ENCODE results near the gene MYOG.

The MYOG gene

DNA sequence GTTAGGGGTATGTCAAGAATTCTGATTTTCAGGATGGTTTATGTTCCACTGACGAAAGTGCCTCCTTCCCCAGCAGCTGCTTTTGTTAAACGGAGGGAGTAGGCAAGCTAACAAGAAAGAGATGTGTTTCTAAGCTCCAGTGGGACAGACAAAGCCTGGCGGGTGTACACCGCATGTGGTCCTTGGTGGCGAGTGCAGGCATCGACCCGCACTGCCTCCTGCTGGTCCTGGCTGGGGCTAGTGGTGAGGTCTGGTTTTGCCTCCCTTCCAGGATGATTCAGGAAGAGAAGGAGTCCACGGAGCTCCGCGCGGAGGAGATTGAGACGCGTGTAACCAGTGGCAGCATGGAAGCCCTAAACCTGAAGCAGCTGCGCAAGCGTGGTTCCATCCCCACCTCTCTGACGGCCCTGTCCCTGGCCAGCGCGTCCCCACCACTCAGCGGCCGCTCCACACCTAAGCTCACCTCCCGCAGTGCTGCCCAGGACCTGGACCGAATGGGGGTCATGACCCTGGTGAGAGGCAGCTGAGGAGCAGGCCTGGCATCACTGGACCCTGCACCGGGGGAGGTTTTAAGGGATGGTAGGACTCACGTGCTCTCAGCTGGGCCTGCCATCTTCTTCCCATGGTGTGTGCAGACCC lies 30.5 kb downstream of the MYOG start:
- no peak overlapping the region for H3K27ac ChIP-seq
- no peak for TF ChIP-seq ZFX (IDR thresholded peaks at IDR 0.05)
- TF ChIP-seq, protein P1, sequence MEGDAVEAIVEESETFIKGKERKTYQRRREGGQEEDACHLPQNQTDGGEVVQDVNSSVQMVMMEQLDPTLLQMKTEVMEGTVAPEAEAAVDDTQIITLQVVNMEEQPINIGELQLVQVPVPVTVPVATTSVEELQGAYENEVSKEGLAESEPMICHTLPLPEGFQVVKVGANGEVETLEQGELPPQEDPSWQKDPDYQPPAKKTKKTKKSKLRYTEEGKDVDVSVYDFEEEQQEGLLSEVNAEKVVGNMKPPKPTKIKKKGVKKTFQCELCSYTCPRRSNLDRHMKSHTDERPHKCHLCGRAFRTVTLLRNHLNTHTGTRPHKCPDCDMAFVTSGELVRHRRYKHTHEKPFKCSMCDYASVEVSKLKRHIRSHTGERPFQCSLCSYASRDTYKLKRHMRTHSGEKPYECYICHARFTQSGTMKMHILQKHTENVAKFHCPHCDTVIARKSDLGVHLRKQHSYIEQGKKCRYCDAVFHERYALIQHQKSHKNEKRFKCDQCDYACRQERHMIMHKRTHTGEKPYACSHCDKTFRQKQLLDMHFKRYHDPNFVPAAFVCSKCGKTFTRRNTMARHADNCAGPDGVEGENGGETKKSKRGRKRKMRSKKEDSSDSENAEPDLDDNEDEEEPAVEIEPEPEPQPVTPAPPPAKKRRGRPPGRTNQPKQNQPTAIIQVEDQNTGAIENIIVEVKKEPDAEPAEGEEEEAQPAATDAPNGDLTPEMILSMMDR (conservative IDR thresholded peaks at IDR 0.05), result no peak; the same call in 1 of the 2 replicates

DNA sequence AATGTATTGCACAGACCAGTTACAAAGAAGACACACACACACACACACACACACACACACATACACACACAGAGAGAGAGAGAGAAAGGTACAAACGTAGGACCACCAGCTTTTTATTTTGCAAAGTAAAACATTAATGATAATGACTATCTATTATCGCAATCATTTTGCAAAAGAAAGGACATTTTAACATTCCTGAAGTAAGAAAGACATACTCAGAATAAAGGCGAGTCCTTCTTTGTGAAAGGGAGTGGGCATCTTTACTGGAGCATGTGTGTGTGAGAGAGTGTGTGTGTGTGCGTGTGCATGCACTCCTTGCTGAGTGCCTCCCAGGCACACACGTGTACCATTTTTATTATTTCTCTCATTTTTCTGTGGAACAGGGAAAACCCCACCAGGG lies 31.2 kb downstream of the MYOG start:
- TF ChIP-seq, protein P1 (conservative IDR thresholded peaks at IDR 0.05), result no peak
- no peak for TF ChIP-seq ZFX (IDR thresholded peaks at IDR 0.05)
- no peak overlapping the region for H3K27ac ChIP-seq

DNA sequence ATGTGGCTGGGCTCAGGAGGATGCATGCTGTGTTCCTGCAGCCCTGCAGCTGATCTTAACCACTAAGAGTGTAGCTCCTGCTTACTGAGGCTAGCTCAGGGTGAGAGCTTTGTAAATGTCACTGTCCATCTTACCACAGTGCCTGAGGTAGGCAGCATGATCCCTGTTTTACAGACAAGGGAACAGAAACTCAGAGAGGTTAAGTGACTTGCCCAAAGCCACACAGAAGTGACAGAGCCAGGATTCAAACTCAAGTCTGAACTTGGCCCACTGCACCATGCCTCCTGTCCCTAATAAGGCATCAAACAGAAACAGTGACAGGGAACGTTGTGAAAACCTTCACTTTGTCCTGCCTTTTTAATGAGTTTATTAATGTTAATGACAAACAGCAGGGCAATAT lies 31.6 kb downstream of the MYOG start:
- no peak overlapping the region for H3K27ac ChIP-seq
- TF ChIP-seq, protein P1 (conservative IDR thresholded peaks at IDR 0.05), result no peak
- TF ChIP-seq ZFX (IDR thresholded peaks at IDR 0.05), result no peak

DNA sequence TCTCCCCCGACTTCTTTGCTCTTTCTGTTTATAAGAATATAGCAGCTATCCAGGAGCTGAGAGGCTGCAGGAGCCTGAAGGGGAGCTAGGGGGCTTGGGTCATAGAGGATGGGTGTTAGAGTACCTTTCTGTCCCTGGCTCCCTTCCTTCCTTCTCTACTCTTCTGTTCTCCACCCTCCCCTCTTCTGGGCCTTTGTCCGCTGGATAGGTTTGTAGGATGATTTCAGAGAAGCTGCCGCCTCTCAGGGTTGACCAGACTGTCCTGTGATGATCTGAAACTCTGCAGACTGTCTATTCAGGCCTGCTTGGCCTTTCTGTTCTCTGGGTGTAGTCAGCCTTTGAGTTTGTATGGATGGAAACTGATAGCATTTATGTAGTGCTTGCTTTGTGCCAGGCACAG lies 33.2 kb downstream of the MYOG start:
- TF ChIP-seq, protein P1 (conservative IDR thresholded peaks at IDR 0.05), result no peak
- TF ChIP-seq ZFX (IDR thresholded peaks at IDR 0.05), result no peak
- no peak overlapping the region for H3K27ac ChIP-seq

DNA sequence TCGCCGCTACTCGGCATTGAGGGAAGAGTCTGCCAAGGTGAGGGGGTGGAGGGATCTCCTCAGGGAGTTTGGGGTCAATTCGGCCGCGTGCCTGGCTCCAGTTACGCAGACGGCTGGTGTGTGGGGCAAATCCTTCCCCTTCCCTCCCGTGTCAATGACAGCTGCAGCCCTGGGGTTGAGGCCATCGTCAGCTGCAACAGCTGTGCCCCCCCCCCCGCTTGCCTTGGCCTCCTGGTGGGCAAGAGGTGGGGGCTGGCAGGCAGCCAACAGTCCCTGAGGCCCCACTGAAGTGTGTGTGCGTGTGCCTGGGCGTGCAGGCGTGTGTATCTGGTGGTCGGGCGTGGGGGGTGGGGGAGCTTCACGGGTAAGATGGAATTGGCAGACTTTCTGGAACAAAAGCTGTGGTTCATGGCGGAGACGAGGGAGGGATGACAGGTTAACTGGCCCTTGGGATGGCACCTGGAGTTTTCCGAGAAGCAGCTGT lies 33.9 kb downstream of the MYOG start:
- no peak overlapping the region for H3K27ac ChIP-seq
- TF ChIP-seq, protein P1 (conservative IDR thresholded peaks at IDR 0.05), result no peak

DNA sequence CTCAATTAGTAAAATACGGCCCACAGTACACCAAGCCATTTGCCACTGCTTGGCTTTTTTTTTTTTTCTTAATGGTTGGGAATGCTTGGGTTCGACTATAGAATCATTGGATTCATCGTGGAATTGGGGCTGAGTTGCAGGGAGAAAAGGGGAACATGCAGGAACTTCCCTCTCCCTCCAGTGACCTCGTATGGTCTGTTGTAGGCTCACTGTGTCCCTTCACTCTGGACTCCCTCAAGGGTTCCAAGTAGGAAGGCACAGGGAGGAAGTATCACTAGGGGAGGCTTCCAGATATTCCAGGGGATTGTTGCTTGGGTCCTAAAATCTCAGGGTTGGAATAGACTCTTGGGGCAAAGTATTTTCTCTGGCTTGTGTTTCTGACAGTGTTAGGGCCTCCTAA lies 35.0 kb downstream of the MYOG start:
- H3K27ac ChIP-seq, result no peak overlapping the region
- TF ChIP-seq ZFX (IDR thresholded peaks at IDR 0.05), result no peak
- TF ChIP-seq, protein P1 (conservative IDR thresholded peaks at IDR 0.05), result no peak

DNA sequence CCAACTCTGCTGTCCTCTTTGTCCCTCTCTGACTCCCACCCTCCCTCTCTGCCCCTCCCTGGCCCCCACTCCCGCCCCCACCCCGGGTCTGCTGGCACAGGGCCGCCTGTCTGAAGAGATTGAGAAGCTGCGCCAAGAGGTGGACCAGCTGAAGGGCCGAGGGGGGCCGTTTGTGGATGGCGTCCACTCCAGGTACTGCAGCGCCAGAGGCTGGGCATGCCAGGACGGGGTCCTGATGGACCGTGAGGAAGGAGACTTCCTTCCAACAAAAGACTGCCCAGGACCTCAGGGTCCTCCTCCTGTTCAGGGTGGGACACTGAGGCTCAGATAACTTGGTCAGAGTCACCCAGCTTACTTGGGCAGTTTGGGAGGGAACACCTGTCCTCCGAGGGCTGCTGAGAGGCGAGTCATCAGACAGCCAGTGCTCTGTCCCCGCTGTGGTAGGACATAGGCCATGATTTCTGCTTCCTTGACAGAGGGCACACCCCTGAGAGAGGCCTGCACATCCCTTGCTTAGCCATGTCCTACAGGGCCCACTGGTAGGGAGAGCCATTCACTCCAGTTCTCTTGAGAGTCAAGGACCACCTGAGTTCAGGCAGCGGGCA lies 36.1 kb downstream of the MYOG start:
- no peak overlapping the region for H3K27ac ChIP-seq
- no peak for TF ChIP-seq ZFX (IDR thresholded peaks at IDR 0.05)
- TF ChIP-seq, protein P1 (conservative IDR thresholded peaks at IDR 0.05), result no peak
